A673 (cell line): ENCODE measurements around the gene SLC6A9. TPM values are rescaled to one million over a fixed set of nuclear protein-coding genes. Genes with fewer than 3 reads are reported as not detected.

ENCODE experiments used
- BruUV-seq: library from RNA; stranded (reverse); fragments of 400-500 nt; replicated peaks from 2 replicates; lab custom pipeline; 2021; lab: Mats Ljungman, UMichigan
- CTCF ChIA-PET: fragments of 300-600 bp; sonication (Branson Sonifier 250); formaldehyde crosslinking; loops from one replicate; lab custom pipeline; 2022; ENCODE audit warnings: antibody characterized with exemption; lab: Charles Lee
- POLR2A ChIA-PET: fragments of 300-600 bp; sonication (Branson Sonifier 250); formaldehyde crosslinking; loops from one replicate; lab custom pipeline; 2022; ENCODE audit warnings: antibody characterized with exemption; ENCODE audit not compliant: low non-redundant PET; lab: Charles Lee
- DNase-seq: peaks from one replicate; pipeline ENCODE4 v3.0.0-alpha.2; 2015; ENCODE audit warnings: low spot score
- H3K27ac ChIP-seq: fragments of 200-600 bp; sonication (generic); 2 replicates; pipeline ENCODE4 v1.5.1; 2016; ENCODE audit warnings: mixed run types, low read depth, mild to moderate bottlenecking, mixed read lengths, antibody characterized with exemption, low read length; ENCODE audit not compliant: poor library complexity, severe bottlenecking
- H3K27me3 ChIP-seq: fragments of 200-600 bp; sonication (generic); replicated peaks from 2 replicates; pipeline ENCODE4 v1.6.1; 2017; ENCODE audit warnings: mixed run types, low read depth, mild to moderate bottlenecking, mixed read lengths, antibody characterized with exemption, low read length; ENCODE audit not compliant: insufficient read depth, poor library complexity
- H3K36me3 ChIP-seq: fragments of 200-600 bp; sonication (generic); 2 replicates; pipeline ENCODE4 v1.6.1; 2016; ENCODE audit warnings: mixed run types, mild to moderate bottlenecking, mixed read lengths, antibody characterized with exemption, low read length; ENCODE audit not compliant: insufficient read depth, poor library complexity, severe bottlenecking
- H3K4me1 ChIP-seq: fragments of 200-600 bp; sonication (generic); 2 replicates; pipeline ENCODE4 v1.6.1; 2017; ENCODE audit warnings: mixed run types, mild to moderate bottlenecking, mixed read lengths, antibody characterized with exemption, low read length; ENCODE audit not compliant: insufficient read depth, poor library complexity, severe bottlenecking
- H3K4me3 ChIP-seq: fragments of 200-600 bp; sonication (generic); 2 replicates; pipeline ENCODE4 v1.5.1; 2016; ENCODE audit warnings: low read depth, mixed run types, mild to moderate bottlenecking, mixed read lengths, low read length; ENCODE audit not compliant: poor library complexity, severe bottlenecking
- H3K9me3 ChIP-seq: fragments of 200-600 bp; sonication (generic); 2 replicates; pipeline ENCODE4 v1.6.1; 2016; ENCODE audit warnings: mixed run types, low read depth, mild to moderate bottlenecking, mixed read lengths, antibody characterized with exemption, low read length; ENCODE audit not compliant: poor library complexity, severe bottlenecking
- CTCF ChIP-seq: fragments of 300-800, 200-600 bp; sonication (generic); conservative IDR thresholded peaks from 2 replicates; pipeline ENCODE4 v1.5.1; 2017; ENCODE audit warnings: low read depth, mild to moderate bottlenecking, antibody characterized with exemption, low read length, moderate library complexity, mixed read lengths
- EZH2 ChIP-seq: fragments of 200-600 bp; sonication (generic); IDR thresholded peaks from 2 replicates; pipeline ENCODE4 v1.6.1; 2017; ENCODE audit warnings: borderline replicate concordance, low read depth, mild to moderate bottlenecking, mixed read lengths, antibody characterized with exemption, low read length; ENCODE audit not compliant: poor library complexity, severe bottlenecking
- intact Hi-C: fragments of 100-400 bp; cut with micrococcal nuclease; formaldehyde crosslinking; loops from one replicate; pipeline ENCODE4 v1.10.0; 2022; ENCODE audit not compliant: unreplicated experiment
- total RNA-seq: library from RNA; stranded (reverse); gene quantifications from 2 replicates; pipeline ENCODE4 v1.2.3, GENCODE V29; 2021

Gene SLC6A9
- total RNA-seq, 1 experiment from 2014 or later, result 31.4 TPM

- no peak for DNase-seq
- no TSS peak for BruUV-seq
Measured at GRCh38 chr1:43999455-43999854, 31.8 kb downstream of the SLC6A9 start.

GRCh38 chr1:43998000-43998378 is 33.3 kb downstream of the SLC6A9 start:
- no peak for DNase-seq
- Histone ChIP-seq H3K9me3 (no peaks in the 10 kb centered on the region), H3K36me3 (no peaks in the 10 kb centered on the region), H3K27ac (no peak overlapping the region), H3K4me3 (no peak overlapping the region), H3K27me3 (no peaks in the 10 kb centered on the region), H3K4me1 (no peaks in the 10 kb centered on the region)
- CTCF ChIA-PET, result no interaction called here
- no TSS peak for BruUV-seq
- intact Hi-C loops, result no loop called here
- POLR2A ChIA-PET, result no interaction called here
- no peak for TF ChIP-seq EZH2
- no peak for TF ChIP-seq CTCF

More at GRCh38 chr1:43999455-43999854, 31.8 kb downstream of the SLC6A9 start:
- no peak overlapping the region for H3K27ac ChIP-seq
- intact Hi-C loops, result no loop called here
- H3K27me3 ChIP-seq, result no peaks in the 10 kb centered on the region
- no peak overlapping the region for H3K4me3 ChIP-seq
- TF ChIP-seq EZH2 (no peak), CTCF (no peak)
- ChIA-PET CTCF (interaction anchor here (0.6 kb wide), 1 partner anchor 315 kb away, joined by 3 read pairs; no protein-coding TSS in a partner anchor), POLR2A (no interaction called here)
- no peaks in the 10 kb centered on the region for H3K4me1 ChIP-seq
- no peaks in the 10 kb centered on the region for H3K36me3 ChIP-seq
- H3K9me3 ChIP-seq, result no peaks in the 10 kb centered on the region

GRCh38 chr1:43997295-43997999 is 33.8 kb downstream of the SLC6A9 start:
- intact Hi-C loops, result no loop called here
- Histone ChIP-seq H3K4me3 (no peak overlapping the region), H3K4me1 (peaks cover 2% of the 10 kb centered on the region), H3K9me3 (no peaks in the 10 kb centered on the region), H3K36me3 (no peaks in the 10 kb centered on the region), H3K27ac (no peak overlapping the region), H3K27me3 (no peaks in the 10 kb centered on the region)
- ChIA-PET POLR2A (no interaction called here), CTCF (no interaction called here)
- TF ChIP-seq EZH2 (no peak), CTCF (no peak)
- no TSS peak for BruUV-seq
- DNase-seq, result no peak
